ENCODE data around the gene DTX3. TPM values are rescaled to one million over a fixed set of nuclear protein-coding genes. Genes with fewer than 3 reads are reported as not detected.

DTX3 gene
- total RNA-seq, 1 donor = 22.9 TPM

DNA sequence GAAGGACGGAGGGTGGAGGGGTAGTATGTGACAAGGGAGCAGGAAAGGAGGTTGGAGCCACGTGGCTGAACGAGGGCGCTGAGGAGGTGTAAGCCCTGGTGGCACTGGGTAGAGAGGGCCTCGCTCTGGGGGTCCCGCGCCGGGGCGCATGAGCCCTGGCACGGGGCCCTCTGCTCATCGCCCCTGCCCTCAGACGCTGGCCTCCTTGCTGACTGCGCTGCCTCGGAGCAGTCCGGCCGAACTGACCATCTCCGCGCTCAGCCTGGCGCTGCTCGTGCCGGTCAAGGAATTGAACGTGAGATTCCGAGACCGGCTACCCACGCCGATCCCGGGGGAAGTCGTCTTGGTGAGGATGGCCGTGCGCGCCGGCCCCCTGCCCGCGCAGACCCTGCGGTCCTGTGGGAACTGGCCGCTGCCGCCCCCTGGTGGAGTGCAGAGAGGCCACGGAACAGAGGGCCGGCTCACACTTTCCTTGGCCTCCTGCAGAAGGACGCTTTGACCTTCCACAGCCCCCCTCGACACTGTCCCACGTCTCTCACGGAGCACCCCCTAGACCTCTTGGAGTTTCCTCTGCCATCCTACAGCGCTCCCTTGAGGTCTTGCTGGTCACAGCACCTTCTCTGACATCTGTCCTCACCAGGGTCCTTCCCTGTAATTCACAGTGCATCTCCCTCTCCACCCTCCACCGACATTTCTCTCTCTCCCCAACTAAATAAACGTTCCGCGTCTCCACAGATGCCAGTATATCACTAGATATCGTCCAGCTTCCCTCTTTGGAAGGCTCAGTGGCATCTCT lies 17.1 kb downstream of the DTX3 start:
- peak overlapping the region; percentile 32 for H3K4me3 ChIP-seq (ENCODE audit: low read depth, low read length)
- TF ChIP-seq CTCF (IDR thresholded peaks at IDR 0.05; ENCODE audit: insufficient read depth, low read depth, low read length) = peak; percentile 90
- no peak for DNase-seq (ENCODE audit: low read depth)

DNA sequence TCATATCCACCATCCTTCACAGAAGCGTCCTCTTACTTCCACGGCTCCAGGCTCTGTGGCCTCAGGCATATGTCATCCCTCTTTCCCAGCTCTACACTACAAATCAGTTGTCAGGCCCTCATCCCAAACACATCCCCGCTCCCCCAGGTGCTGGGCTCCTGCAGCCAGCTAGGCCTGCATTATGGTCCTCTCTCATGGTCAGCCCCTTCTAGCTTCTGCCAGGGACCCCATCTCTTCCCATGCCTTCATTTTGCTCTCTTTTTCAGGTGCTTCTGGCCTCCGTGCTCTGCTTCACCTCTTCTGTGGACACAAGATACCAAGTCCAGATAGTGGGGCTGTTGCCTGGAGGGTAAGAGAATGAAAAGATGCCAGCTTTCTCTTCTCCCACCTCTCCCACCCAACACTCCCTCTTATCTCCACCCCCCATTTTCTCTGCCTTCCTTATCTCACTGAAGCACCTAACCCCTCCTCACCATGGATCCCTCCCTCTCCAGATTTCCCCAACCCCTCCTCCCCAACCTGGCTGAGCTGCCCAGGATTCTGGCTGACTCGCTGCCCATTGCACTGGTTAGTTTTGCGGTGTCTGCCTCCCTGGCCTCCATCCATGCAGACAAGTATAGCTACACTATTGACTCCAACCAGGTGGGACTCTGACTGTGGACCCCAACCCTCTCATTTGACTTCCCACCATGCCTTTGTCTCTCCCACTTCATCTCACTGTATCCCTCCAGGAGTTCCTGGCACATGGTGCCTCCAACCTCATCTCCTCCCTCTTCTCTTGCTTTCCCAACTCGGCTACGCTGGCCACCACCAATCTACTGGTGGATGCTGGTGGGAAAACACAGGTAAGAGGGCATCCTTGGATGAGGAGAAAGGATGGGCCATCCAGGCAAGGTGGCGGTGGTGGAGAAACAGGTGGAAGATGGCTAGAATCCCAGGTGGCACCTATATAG lies 17.9 kb downstream of the DTX3 start:
- DNase-seq (ENCODE audit: low read depth) = no peak
- H3K4me3 ChIP-seq (ENCODE audit: low read depth, low read length) = no peak overlapping the region
- no peak for TF ChIP-seq CTCF (IDR thresholded peaks at IDR 0.05; ENCODE audit: insufficient read depth, low read depth, low read length)

- no peak for TF ChIP-seq CTCF (IDR thresholded peaks at IDR 0.05; ENCODE audit: insufficient read depth, low read depth, low read length)
- no peak for DNase-seq (ENCODE audit: low read depth)
- H3K4me3 ChIP-seq (ENCODE audit: low read depth, low read length) = no peak overlapping the region
These were observed 18.8 kb downstream of the DTX3 start for GRCh38 chr12:57623385-57623784.

- H3K4me3 ChIP-seq (ENCODE audit: low read depth, low read length) = no peak overlapping the region
These were observed 19.3 kb downstream of the DTX3 start for GRCh38 chr12:57623811-57624390.

GRCh38 chr12:57624441-57625220 lies 20.0 kb downstream of the DTX3 start:
- no peak for DNase-seq (ENCODE audit: low read depth)
- no peak for TF ChIP-seq CTCF (IDR thresholded peaks at IDR 0.05; ENCODE audit: insufficient read depth, low read depth, low read length)
- no peak overlapping the region for H3K4me3 ChIP-seq (ENCODE audit: low read depth, low read length)

More at GRCh38 chr12:57623811-57624390, 19.3 kb downstream of the DTX3 start:
- no peak for DNase-seq (ENCODE audit: low read depth)
- TF ChIP-seq CTCF (IDR thresholded peaks at IDR 0.05; ENCODE audit: insufficient read depth, low read depth, low read length) = no peak

All from fibroblast of villous mesenchyme (primary cell).